K562 (cell line): ENCODE measurements around the gene CIB2. TPM values are rescaled to one million over a fixed set of nuclear protein-coding genes. Genes with fewer than 3 reads are reported as not detected.

Source experiments
- ATAC-seq: fragments of 200-7000 bp; cut with Tn5 transposase; 3 replicates; pipeline ENCODE4 v1.9.1; 2020; ENCODE audit warnings: moderate library complexity
- BruUV-seq: library from RNA; stranded (reverse); fragments of 400-500 nt; replicated peaks from 2 replicates; lab custom pipeline; 2021; lab: Mats Ljungman, UMichigan
- CTCF ChIA-PET: fragments of 300-600 bp; formaldehyde crosslinking; extraction: SDS; loops from one replicate; lab custom pipeline; 2021; ENCODE audit warnings: low intra/inter-chr PET ratio; lab: Yijun Ruan, JAX
- POLR2A ChIA-PET: fragments of 300-600, 350-650 bp; sonication (Branson Sonifier 250); formaldehyde crosslinking; extraction: SDS; loops from one replicate; lab custom pipeline; 2021; ENCODE audit warnings: antibody characterized with exemption, inconsistent platforms; lab: Yijun Ruan, JAX
- DNase-seq, 4 experiments: peaks; one replicate each; pipeline versions ENCODE4 v3.0.0 to v3.0.0-alpha.2; 2011 to 2018; ENCODE audit warnings: low spot score in 3 of 4, mixed read lengths in 3 of 4; ENCODE audit errors: extremely low read depth in 1 of 4
- FAIRE-seq: peaks from 2 replicates; lab custom pipeline; 2011; peaks lifted over from hg19 to GRCh38; lab: Jason Lieb, UNC
- H2AFZ ChIP-seq: 2 replicates; pipeline ENCODE4 v1.6.0; 2011; ENCODE audit warnings: low read depth, low read length, control low read depth, inconsistent platforms
- H3K27ac ChIP-seq: fragments of 200-600 bp; 3 replicates; pipeline ENCODE4 v1.8.0; 2011; ENCODE audit warnings: low read depth, mild to moderate bottlenecking, control low read depth, inconsistent platforms, low read length, moderate library complexity, mixed read lengths; ENCODE audit errors: extremely low read depth
- H3K27me3 ChIP-seq, 2 experiments: fragments of 300-600 bp in 1 of 2; 2 replicates in 1 of 2; 3 replicates in 1 of 2; pipeline versions ENCODE4 v1.6.0 to v1.8.0; 2011; ENCODE audit warnings: inconsistent platforms in 2 of 2, low read length in 2 of 2, mild to moderate bottlenecking in 1 of 2, mixed read lengths in 1 of 2, moderate library complexity in 1 of 2; ENCODE audit not compliant: control insufficient read depth in 2 of 2, insufficient read depth in 2 of 2
- H3K36me3 ChIP-seq: fragments of 300-600 bp; 3 replicates; pipeline ENCODE4 v1.8.0; 2011; ENCODE audit warnings: mild to moderate bottlenecking, low read length, inconsistent platforms; ENCODE audit not compliant: control insufficient read depth, insufficient read depth
- H3K4me1 ChIP-seq, 2 experiments: fragments of 200-600 bp in 1 of 2; replicated peaks in 1 of 2; 2 replicates in 1 of 2; 3 replicates in 1 of 2; pipeline versions ENCODE4 v1.5.1 to v1.8.0; 2011; ENCODE audit warnings: inconsistent platforms in 2 of 2, low read length in 2 of 2, mild to moderate bottlenecking in 1 of 2, mixed read lengths in 1 of 2, moderate library complexity in 1 of 2; ENCODE audit not compliant: control insufficient read depth in 2 of 2, insufficient read depth in 2 of 2
- H3K4me2 ChIP-seq: 2 replicates; pipeline ENCODE4 v1.6.1; 2011; ENCODE audit warnings: low read length, control low read depth, inconsistent platforms, mixed read lengths; ENCODE audit not compliant: insufficient read depth
- H3K4me3 ChIP-seq: fragments of 200-600 bp; sonication (generic), shearing (Covaris generic); 2 replicates; pipeline ENCODE4 v1.5.1; 2016; ENCODE audit warnings: control low read depth, inconsistent platforms
- H3K79me2 ChIP-seq: fragments of 200-600 bp; 3 replicates; pipeline ENCODE4 v1.8.0; 2011; ENCODE audit warnings: low read length, inconsistent platforms; ENCODE audit not compliant: control insufficient read depth, insufficient read depth
- H3K9ac ChIP-seq, 2 experiments: 2 replicates each; pipeline versions ENCODE4 v1.6.0 to v1.6.1; 2011; ENCODE audit warnings: low read depth in 2 of 2, low read length in 2 of 2, control low read depth in 1 of 2, inconsistent platforms in 1 of 2, mild to moderate bottlenecking in 1 of 2, mixed read lengths in 1 of 2; ENCODE audit not compliant: insufficient read depth in 1 of 2
- H3K9me1 ChIP-seq: one replicate; pipeline ENCODE4 v1.6.0; 2011; ENCODE audit warnings: inconsistent platforms, mild to moderate bottlenecking, low read length, moderate library complexity; ENCODE audit not compliant: control insufficient read depth, insufficient read depth
- H3K9me3 ChIP-seq: replicated peaks from 2 replicates; pipeline ENCODE4 v1.5.1; 2011; ENCODE audit warnings: low read depth, low read length, inconsistent platforms; ENCODE audit not compliant: control insufficient read depth, insufficient read depth
- H4K20me1 ChIP-seq: replicated peaks from 2 replicates; pipeline ENCODE4 v1.6.1; 2011; ENCODE audit warnings: low read length, inconsistent platforms, mixed read lengths; ENCODE audit not compliant: control insufficient read depth, insufficient read depth
- ATF1 ChIP-seq, 2 experiments: fragments of 450-650 bp in 1 of 2; IDR thresholded peaks; 2 replicates each; pipeline ENCODE4 v1.6.1; 2016; ENCODE audit warnings: missing compliant biosample characterization in 1 of 2, missing genetic modification characterization in 1 of 2
- CBFB ChIP-seq: sonication (generic); formaldehyde crosslinking; IDR thresholded peaks from 2 replicates; pipeline ENCODE4 v1.4.0; 2020; ENCODE audit warnings: mild to moderate bottlenecking, missing genetic modification reagents
- ERF ChIP-seq: fragments of 450-650 bp; formaldehyde crosslinking; IDR thresholded peaks from 2 replicates; pipeline ENCODE4 v1.4.0; 2020; ENCODE audit warnings: mild to moderate bottlenecking, mixed read lengths
- HDAC3 ChIP-seq: fragments of 450-650 bp; IDR thresholded peaks from 2 replicates; pipeline ENCODE4 v1.6.1; 2018; ENCODE audit warnings: borderline replicate concordance, mild to moderate bottlenecking, moderate library complexity; ENCODE audit not compliant: partially characterized antibody
- MEIS2 ChIP-seq: fragments of 450-650 bp; IDR thresholded peaks from 2 replicates; pipeline ENCODE4 v1.6.1; 2014; ENCODE audit warnings: mild to moderate bottlenecking; ENCODE audit not compliant: partially characterized antibody
- NFIX ChIP-seq: fragments of 250-450 bp; sonication (Bioruptor Pico); IDR thresholded peaks from 2 replicates; pipeline ENCODE4 v1.4.0; 2020; ENCODE audit warnings: low read depth, mild to moderate bottlenecking, moderate library complexity
- SOX6 ChIP-seq: fragments of 450-650 bp; IDR thresholded peaks from 2 replicates; pipeline ENCODE4 v1.6.1; 2014; ENCODE audit warnings: mild to moderate bottlenecking
- WGBS: fragments of 100-300 bp; shearing (Covaris generic); methylation state at CpG from one replicate; pipeline ENCODE4 v1.1.6; 2016; ENCODE audit warnings: low coverage, mixed read lengths; ENCODE audit not compliant: insufficient coverage; ENCODE audit errors: missing lambda C conversion rate; 5-methylcytosine and 5-hydroxymethylcytosine counted together
- in situ Hi-C: fragments of 300-500 bp; cut with MboI; formaldehyde crosslinking; loops from 4 replicates; pipeline ENCODE4 v1.15.0; 2018; ENCODE audit warnings: inconsistent platforms, mixed read lengths
- intact Hi-C: fragments of 100-400 bp; cut with micrococcal nuclease; formaldehyde crosslinking; loops from 2 replicates; pipeline ENCODE4 v1.14.2; 2022
- polyA plus RNA-seq, 8 experiments: library from polyadenylated mRNA; depleted of rRNA in 4 of 8; stranded (reverse) in 5 of 8; unstranded in 3 of 8; fragments of >200 nt; fragmentation: Nextera tagmentation in 2 of 8; fragmentation: Illumina TruSeq in 1 of 8; extraction: Ambion mirVana in 2 of 8; extraction: Trizol in 1 of 8; gene quantifications; 2 replicates each; pipeline versions ENCODE4 v1.2.1 to v1.2.3, GENCODE V29; 2011 to 2014; ENCODE audit warnings: inconsistent platforms in 1 of 8, missing spikeins in 1 of 8
- total RNA-seq, 7 experiments: library from RNA; depleted of rRNA in 6 of 7; stranded (reverse); fragments of >200 nt in 6 of 7; fragmentation: Illumina TruSeq in 2 of 7; extraction: Trizol in 2 of 7; gene quantifications; 2 replicates each; pipeline versions ENCODE4 v1.2.1 to v1.2.3, GENCODE V29; 2011 to 2021; ENCODE audit warnings: low replicate concordance in 1 of 7
- TF ChIP-seq, protein P1 (sequence below): fragments of 250-450 bp; sonication (Bioruptor Pico); IDR thresholded peaks from 2 replicates; pipeline ENCODE4 v1.5.0; 2021
- TF ChIP-seq, protein P2 (sequence below), 2 experiments: fragments of 450-650 bp; conservative IDR thresholded peaks; 2 replicates each; pipeline ENCODE4 v1.6.1; 2017; ENCODE audit warnings: mild to moderate bottlenecking in 2 of 2, moderate library complexity in 2 of 2

Gene CIB2
- total and polyA plus RNA-seq, 9 of the 15 experiments (the other 6 are each of a cell fraction or from before 2014, with no cell fraction given): 1.5 to 37.4 (median 19.4) TPM

DNA sequence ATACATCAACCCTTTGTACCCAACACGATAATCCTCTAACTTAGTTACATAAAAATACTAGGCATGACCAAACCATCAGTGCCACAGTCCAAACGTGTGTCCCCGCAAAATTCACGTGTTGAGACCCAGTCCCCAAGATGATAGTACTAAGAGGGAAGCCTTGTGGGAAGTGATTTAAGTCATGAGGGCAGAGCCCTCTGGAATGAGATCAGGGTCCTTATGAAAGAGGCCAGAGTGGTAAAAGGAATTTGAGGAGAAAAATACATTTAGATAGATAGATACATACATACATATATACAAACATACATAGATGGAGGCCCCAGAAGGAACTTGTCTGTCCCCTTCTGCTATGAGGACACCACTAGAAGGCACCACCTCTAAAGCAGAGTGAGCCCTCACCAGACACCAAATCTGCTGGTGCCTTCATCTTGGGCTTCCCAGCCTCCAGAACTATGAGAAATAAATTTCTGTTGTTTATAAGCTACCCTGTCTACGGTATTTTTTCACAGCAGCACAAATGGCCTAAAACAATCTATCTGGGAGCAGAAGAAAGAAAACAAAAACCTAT lies 61.7 kb downstream of the CIB2 start:
- no peak overlapping the region for H3K9ac ChIP-seq
- H3K27ac ChIP-seq: no peak overlapping the region
- no TSS peak for BruUV-seq
- H3K9me1 ChIP-seq: no peaks in the 10 kb centered on the region
- H3K4me1 ChIP-seq: peaks cover 0 to 37% of the 10 kb centered on the region in 2 experiments; a peak in 3 of 5 replicates
- H3K36me3 ChIP-seq: no peaks in the 10 kb centered on the region
- DNase-seq (no peak), FAIRE-seq (no peak), ATAC-seq (peak; percentile 44; the same call in 1 of the 3 replicates)
- in situ Hi-C loops: no loop called here
- no peak for TF ChIP-seq MEIS2
- TF ChIP-seq ERF (CRISPR knock-in tag): no peak
- TF ChIP-seq HDAC3: no peak
- H2AFZ ChIP-seq: no peak overlapping the region
- 33% methylated on average over 5 of the region's 5 CpGs for WGBS
- no peaks in the 10 kb centered on the region for H3K27me3 ChIP-seq
- H4K20me1 ChIP-seq: peaks cover 8% of the 10 kb centered on the region
- H3K79me2 ChIP-seq: peaks cover 20% of the 10 kb centered on the region; the same call in 2 of the 3 replicates
- no peak overlapping the region for H3K4me3 ChIP-seq
- H3K9me3 ChIP-seq: no peaks in the 10 kb centered on the region
- CTCF ChIA-PET: interaction anchor here (0.6 kb wide), 1 partner anchor 35 kb away, joined by 3 read pairs; no protein-coding TSS in a partner anchor
- intact Hi-C loops: no loop called here
- no peak overlapping the region for H3K4me2 ChIP-seq
- POLR2A ChIA-PET: interaction anchor here (1.3 to 2.3 kb wide), 3 partner anchors 11 to 27 kb away, joined by 3 to 9 read pairs (median 5); no protein-coding TSS in a partner anchor

GRCh38 chr15:78069052-78069414 lies 62.2 kb downstream of the CIB2 start:
- H3K9ac ChIP-seq: no peak overlapping the region
- CTCF ChIA-PET: interaction anchor here (0.6 kb wide), 1 partner anchor 35 kb away, joined by 3 read pairs; no protein-coding TSS in a partner anchor
- BruUV-seq: no TSS peak
- H3K79me2 ChIP-seq: peaks cover 20% of the 10 kb centered on the region; the same call in 2 of the 3 replicates
- no peak overlapping the region for H3K4me2 ChIP-seq
- FAIRE-seq (no peak), DNase-seq (no peak), ATAC-seq (no peak)
- peaks cover 0 to 37% of the 10 kb centered on the region in 2 experiments; a peak in 3 of 5 replicates for H3K4me1 ChIP-seq
- no peak overlapping the region for H2AFZ ChIP-seq
- H4K20me1 ChIP-seq: peaks cover 8% of the 10 kb centered on the region
- no peak overlapping the region for H3K4me3 ChIP-seq
- no peaks in the 10 kb centered on the region for H3K9me1 ChIP-seq
- 67% methylated on average over 6 of the region's 7 CpGs for WGBS
- POLR2A ChIA-PET: interaction anchor here (1.3 to 2.3 kb wide), 2 partner anchors 10 to 21 kb away, joined by 3 to 9 read pairs; no protein-coding TSS in a partner anchor
- H3K9me3 ChIP-seq: no peaks in the 10 kb centered on the region
- intact Hi-C loops (no loop called here), in situ Hi-C loops (no loop called here)
- H3K27me3 ChIP-seq: no peaks in the 10 kb centered on the region
- H3K27ac ChIP-seq: no peak overlapping the region
- H3K36me3 ChIP-seq: no peaks in the 10 kb centered on the region
- TF ChIP-seq ATF1 (CRISPR knock-in tag; IDR thresholded peaks at IDR 0.05): no peak
- TF ChIP-seq ATF1 (tag; IDR thresholded peaks at IDR 0.05): no peak
- TF ChIP-seq, protein P1, sequence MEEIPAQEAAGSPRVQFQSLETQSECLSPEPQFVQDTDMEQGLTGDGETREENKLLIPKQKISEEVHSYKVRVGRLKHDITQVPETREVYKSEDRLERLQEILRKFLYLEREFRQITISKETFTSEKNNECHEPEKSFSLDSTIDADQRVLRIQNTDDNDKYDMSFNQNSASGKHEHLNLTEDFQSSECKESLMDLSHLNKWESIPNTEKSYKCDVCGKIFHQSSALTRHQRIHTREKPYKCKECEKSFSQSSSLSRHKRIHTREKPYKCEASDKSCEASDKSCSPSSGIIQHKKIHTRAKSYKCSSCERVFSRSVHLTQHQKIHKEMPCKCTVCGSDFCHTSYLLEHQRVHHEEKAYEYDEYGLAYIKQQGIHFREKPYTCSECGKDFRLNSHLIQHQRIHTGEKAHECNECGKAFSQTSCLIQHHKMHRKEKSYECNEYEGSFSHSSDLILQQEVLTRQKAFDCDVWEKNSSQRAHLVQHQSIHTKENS: no peak
- TF ChIP-seq, protein P2, sequence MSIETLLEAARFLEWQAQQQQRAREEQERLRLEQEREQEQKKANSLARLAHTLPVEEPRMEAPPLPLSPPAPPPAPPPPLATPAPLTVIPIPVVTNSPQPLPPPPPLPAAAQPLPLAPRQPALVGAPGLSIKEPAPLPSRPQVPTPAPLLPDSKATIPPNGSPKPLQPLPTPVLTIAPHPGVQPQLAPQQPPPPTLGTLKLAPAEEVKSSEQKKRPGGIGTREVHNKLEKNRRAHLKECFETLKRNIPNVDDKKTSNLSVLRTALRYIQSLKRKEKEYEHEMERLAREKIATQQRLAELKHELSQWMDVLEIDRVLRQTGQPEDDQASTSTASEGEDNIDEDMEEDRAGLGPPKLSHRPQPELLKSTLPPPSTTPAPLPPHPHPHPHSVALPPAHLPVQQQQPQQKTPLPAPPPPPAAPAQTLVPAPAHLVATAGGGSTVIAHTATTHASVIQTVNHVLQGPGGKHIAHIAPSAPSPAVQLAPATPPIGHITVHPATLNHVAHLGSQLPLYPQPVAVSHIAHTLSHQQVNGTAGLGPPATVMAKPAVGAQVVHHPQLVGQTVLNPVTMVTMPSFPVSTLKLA (conservative IDR thresholded peaks at IDR 0.05): no peak
- TF ChIP-seq SOX6: no peak
- no peak for TF ChIP-seq NFIX (CRISPR knock-in tag)
- TF ChIP-seq CBFB: no peak
